IPS DF 4.7 (cell line): ENCODE data around the gene CDCA8.

ENCODE experiments used
- DNase-seq: peaks from one replicate; pipeline ENCODE4 v3.0.0-alpha.2; 2013; ENCODE audit warnings: low spot score; ENCODE audit errors: extremely low read depth

CDCA8 gene

DNA sequence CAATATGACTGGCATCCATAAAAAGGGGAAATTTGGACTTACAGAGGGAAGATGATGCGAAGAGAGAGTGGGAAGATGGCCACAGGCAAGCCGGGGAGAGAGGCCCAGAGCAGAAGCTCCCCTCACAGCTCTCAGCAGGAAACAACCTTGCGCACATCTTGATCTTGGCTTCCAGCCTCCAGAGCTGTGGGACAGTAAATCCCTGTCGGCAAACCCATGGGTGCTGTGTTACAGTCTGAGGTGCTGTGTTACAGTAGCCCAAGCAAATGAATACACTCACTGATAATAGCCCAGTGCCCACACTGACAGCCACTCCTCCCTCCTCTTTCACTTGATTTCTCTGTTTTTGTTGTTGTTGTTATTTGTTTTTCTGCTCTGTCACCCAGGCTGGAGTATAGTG, 22.4 kb downstream of the CDCA8 start:
- DNase-seq = no peak

DNA sequence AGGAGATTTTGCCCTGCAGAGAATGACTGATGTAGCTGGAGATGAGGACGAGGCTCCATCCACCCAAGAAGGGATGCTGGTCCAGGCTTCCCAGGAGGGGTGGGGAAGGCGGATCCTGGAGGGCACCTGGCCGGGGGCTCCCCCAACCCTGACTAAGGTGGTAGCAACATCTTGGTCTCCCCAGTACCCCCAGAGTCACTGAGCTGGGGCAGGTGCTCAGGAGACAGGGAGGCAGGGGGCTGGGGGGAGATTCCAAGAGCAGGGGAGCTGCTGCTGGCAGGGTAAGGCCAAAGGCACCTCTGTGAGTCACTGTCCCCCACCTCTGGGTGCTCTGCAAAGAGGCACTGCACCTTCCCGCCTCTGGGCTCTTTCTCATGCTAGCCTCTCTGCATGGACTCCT, 24.0 kb downstream of the CDCA8 start:
- DNase-seq = no peak

DNA sequence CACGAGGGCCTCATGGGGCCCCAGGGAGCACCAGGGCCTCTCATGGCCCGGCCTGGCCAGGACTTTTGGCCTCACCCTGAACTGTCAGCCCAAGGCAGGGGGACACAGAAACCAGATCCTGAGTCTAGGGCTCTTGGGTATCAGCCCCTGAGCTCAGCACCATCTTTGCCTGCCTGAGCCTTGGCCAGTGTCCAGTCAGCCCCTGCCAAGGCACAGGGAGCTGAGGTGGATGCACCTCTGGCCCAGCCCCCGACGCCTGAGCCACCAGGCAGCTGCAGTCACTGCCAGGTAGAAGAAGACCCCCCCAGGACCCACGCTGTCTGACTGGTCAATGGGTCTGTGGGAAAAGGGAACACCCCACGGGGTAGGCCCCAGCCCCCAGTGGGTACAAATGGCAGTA, 25.3 kb downstream of the CDCA8 start:
- no peak for DNase-seq

DNA sequence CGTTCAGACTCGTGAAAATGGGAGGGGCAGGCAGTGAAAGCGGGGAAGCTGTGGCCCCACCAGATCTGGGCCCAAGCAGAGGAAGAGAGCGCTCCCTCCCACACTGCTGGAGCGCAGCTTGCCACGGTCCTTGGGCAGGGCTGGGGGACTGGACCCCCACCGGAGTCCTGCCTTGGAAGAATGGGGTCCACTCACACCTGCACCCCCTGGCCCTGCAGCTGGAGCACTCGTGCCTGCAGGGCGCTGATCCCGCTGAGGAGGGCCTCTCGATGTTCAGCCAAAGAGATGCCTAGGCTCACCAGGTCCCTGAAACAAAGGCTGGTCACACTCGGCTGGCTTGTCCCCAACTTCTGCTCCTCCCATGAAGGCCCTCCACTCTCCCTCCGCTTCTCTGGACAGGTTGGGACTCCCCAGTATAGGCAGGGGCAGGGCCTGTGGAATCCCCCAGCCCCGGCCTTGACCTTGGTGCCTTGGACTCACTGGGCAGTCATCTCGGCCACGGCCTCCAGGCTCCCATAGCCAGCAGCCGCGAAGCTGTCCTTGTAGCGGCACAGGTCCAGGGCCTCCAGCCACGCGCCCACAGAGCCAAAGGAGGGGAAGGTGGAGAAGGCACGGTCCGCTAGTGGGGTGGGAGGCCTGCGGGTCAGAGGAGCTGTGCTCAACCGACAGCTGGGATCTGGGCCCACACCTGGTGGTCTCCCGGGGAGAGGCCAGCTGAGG, 26.0 kb downstream of the CDCA8 start:
- no peak for DNase-seq

DNA sequence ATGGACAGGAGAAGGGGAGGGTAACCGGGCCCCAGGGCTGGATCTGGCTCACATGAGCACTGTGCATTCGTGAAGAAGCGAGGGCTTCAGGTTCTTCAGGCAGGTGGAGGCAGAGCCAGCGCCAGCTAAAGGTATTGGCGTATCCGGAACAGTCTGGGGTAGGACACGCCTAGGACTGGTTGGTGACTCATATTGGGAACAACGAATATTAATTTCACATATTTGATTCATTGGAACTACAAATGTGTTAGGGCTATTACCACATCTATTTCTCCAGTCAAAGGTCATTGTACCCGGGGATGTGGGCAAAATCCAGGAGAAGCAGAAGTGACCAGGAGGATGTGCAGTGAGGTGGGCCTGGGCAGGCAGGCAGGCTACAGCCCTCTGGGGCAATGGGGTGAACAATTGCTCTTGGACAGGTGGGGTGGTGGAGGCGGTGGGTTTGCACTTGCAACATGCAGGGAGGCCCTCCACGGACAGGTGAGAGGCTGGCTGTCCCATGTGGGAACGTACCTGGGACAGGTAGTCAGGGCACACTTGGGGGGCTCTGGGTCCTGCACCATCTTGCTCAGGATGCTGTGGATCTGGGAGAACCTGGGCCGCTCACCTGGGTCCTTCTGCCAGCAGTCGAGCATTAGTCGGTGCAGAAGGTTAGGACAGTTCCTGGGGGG, 26.7 kb downstream of the CDCA8 start:
- no peak for DNase-seq

DNA sequence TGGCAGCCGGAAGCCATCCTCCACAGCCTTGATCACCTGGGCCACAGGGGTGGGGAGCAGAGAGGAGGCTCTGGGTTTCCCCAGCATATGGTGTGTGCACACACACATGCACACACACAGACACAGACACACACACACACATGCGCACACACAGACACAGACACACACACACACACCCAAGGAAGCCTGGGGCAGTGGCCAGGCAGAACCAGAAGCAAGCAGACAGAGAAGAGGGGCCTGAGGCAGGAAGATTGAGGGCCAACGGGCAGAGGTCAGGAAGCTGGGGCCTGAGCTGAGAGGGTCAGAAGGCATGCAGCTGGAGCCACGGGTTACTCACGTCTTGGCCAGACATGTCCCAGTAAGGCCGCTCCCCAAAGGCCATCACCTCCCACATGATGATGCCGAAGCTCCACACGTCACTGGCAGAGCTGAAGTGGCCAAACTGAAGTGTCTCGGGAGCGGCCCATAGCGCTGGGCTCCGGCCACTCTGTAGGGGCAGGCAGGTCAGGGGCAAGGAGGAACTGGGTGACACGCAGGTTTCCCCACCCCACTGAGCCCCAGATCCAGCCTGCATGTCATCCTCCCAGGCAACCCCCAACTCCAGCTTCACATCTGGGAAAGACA, 27.4 kb downstream of the CDCA8 start:
- no peak for DNase-seq

DNA sequence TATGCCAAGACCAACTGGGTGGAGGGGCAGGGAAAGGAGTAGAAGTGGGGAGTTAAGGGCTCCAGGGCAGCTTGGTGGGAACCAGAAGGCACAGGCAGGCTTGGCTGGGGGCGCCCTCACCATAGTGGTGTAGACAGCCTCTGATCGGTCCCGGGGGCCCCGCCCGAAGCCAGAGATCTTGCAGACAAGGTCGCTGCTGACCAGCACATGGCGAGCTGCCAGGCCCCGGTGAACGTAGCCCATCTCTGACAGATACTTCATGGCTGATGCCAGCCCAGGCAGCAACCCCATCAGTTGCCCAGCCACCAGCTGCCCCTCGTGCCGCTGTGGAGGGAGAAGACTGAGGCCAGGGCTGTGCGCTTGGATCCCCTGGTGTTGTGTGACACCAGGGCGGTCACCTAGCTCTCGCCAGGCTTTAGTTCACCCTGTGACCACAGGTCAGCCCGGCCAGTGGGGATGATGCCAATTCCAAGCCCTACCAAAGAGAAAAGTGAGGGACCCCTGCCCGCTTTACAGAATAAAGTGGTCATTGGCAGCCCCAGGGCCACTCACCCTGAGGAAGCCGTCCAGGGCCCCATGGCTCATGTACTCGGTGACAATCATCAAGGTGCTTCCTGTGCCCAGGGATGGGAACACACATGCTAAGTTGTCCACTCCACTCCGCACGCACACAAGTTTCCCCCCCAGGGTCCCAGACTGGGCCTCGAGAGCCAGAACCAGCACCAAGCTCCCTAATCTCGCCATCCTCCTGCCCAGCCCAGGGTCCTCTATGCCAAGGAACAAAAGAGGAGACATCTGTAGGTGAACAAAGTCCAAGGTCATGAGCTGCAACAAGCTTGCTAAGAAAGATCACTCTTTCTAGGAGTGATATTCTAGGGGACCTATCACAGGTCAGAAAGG, 28.2 kb downstream of the CDCA8 start:
- no peak for DNase-seq

DNA sequence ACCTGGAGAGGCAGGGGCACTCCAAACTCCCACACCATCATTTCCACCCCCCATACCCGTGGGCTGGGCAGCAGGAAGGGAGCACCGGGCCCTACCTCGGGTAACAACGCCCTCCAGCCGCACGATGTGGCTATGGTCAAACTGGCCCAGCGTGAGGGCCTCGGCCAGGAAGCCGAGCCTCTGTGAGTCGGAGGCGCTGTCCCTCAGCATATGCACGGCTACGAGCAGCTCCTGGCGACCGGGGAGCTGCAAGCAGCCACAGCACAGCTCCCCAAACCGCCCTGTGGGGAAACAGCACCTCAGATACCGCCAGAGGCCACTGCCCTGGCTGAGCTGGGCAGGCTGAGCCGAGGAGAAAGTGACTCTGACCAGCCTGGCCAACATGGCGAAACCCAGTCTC, 29.2 kb downstream of the CDCA8 start:
- no peak for DNase-seq

DNA sequence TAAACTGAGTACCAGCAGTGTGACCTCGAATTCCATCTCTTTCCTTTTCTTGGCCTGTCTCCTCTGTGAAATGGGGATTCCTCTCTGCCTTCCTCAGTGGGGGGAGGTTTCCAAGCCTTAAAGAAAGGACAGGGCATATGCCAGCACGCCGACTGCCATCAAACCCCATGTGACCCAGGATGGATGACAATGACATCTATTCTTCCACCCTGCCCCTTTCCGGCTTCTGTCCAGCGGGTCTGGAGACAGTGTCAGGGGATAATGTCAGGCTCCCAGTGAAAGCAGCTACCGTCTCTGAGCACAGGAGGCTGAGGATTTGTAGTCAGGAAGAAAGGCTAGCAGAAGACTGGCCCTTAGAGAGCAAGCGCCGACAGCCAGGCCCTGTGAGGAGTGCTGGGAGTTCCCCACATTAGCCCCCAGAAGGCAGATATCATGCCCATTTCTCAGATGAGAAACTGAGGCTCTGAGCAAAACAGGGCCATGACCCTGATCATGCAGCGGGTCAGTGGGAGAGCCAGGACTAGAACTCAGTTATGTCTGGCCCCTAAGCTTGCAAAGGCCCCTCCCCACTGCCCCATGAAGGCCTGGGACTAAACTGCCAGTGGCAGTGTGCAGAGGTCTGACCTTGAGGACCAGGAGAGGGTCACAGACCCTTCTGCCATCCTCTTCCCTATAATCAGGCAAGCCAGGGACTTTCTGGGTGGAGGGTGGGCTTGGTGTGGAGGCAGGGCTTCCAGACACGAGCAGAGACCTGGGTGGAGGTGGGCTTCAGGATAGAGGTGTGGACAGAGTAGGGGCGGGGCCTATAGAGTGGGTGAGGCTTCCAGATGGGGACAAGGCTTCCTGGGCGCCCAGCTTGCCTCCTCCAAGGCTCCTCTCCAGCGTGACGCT, 30.1 kb downstream of the CDCA8 start:
- no peak for DNase-seq

DNA sequence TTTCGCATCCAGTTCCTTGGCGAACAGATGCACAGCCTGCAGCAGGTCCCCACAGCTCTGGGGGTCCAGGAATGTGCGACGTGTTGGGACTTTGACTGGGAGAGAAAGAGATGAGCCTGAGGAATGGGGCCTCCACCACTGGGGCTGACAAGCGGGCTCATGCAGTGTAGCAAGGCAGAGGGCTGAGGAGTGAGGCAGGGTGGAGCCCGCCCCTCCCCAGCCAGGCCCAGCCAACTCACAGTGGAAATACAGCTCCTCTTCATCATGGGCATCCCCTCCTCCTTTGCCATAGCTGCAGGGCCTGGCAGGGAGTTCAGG, 30.7 kb downstream of the CDCA8 start:
- no peak for DNase-seq

DNA sequence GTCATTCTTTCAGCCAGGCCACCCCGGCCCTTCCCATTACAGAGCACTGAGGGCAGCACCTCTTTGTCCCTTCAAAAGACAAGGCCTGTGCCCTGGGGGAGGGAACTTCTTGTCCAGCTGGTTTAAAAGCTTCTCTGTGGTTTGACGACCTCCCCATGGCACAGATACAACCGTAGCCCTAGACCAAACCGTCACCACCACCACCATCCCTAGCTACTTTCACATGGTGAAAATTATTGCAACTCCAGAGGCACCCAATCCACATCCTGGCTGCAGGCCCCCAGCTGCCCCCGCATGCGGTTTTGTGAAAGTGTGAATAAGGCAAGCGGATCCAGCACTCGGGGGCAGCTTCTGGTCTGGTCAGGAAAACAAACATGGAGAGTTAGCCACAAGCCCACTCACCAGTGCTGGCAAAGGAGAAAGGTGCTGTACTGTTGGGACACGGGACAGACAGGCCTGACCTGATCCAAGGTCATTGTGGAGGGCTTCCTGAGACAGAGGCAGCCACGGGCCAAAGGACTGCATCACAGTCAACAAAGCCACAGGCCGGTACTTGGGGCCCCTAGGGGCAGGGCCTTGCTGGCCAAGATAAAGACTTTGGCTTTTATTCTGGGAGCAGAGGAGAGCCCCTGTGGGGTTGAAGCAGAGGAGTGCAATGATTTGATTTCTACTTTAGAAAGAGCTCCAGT, 31.2 kb downstream of the CDCA8 start:
- DNase-seq = no peak

DNA sequence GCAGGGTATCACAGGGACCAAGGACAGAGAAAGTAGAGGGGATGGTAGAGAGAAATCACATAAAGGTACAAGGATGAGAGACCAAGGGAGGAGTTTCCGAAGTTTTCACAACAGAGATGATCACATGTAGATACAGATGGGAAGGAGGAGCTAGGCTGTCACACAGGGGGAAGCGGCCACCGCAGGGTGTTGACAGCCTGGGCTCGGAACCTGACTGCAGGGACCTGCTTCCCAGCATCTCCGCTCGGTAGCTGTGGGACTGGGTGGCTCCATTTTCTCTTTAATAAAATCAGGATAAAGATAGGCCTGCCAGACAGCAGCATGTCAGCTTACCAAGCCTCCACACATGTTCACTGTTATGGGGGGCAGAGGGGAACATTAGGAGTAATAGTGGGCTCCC, 32.3 kb downstream of the CDCA8 start:
- no peak for DNase-seq

DNA sequence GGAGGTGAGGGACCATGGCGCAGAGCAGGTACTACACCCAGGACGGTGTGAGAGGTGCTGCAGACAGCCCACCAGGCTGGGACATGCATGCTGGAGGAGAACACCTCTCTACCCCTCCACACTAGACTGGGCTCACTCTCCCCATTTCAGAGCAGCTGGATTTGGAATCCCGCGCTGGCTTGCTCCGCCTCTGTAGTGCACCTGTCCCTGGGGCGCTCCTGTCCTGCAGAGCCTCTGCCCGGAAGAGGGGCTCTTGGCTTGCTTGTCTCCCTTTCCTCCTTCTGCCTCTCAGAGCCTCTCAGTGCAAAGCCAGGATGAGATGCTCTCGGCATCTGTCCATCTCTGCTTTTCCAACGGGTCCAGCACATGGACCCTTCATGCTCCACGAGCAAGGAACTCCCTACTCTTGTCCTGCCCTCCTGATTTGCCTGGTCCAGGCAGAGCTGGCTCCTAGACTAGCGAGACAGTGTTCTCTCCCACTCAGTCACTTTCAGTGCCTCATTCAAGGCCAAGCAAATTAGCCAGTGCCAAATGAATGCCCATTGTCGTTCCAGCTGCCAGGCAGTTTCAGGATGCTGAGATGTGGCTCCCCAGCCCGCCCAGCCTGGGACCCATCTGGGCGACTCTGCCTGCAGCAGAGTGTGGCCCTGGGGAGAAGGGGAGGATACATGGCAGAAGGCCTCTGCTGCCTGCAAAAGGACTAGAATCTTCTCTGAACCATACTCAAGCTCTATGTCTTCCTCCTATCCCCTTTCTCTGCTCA, 33.7 kb downstream of the CDCA8 start:
- DNase-seq = no peak

DNA sequence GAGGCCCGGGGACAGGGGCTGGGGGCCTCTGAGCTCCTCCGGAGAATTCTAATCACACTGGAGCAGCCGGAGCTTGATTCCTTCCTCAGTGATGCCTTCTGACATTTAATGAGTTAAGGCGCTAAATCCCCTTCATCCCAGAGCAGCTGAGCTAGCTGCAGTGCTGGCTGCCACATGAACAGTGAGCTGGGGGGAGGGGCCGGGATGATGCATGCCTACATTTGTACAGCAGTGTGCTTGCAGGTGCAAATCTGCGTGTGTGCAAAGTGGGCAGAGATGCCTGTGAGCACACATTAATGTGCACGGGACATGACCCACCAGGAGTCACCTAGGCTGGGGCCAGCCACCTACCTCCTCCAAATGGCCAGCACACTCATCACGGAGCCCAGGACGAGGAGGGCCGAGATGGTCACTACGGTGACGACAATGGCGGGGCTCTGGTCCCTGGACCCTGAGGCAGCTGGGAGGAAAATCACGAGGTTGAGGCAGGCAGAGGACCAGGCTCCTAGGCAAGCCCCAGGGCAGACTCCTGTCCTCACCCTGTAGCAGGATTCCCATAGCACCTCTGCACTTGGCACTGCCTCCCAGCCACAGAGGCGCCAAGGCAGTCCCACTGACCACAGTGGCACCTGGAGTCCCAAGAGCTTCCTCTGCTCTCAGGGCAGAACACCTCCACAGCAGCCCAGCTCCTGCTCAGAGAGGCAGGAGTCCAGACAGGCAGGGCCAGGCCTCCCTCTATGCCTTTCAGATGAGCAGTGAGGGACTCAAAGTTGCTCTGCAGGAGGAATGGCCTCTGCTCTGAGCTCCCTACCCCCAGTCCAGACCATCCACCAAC, 34.7 kb downstream of the CDCA8 start:
- DNase-seq = no peak

DNA sequence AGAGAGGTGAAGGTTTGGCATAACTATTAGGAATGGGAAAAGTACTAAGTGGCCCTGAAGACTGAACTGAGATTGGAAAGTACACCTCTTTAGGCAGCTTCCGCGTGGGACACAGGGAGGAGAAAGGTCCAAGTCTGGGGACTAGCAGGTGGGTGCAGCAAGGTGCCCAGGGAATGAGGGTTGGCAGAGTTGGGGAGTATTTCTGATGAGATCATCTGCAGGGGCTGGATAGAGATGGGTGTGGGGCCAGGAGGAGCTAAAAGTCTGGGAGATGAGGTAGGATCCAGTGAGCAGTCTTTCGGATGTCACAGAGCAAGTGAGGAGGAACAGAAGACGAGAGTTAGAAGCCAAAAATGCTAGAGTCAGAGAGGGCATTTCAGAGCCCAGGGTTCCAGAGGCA, 36.1 kb downstream of the CDCA8 start:
- DNase-seq = no peak

DNA sequence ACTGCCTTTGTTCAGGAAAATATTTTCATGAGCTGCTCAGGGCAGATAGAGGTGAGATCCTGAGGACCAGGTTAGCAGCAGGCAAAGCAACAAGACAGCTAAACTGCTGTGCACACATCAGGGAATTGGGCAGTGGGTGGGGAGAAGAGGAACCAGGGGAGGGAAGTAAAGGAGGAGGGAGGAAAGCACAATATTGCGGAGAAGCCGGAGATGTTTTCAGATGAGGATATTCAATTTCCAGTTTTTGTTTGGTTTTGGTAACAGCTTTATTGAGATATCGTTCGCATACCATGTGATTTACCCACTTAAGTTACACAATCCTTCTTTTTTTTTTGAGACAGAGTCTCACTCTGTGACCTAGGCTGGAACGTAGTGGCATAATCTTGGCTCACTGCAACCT, 38.1 kb downstream of the CDCA8 start:
- no peak for DNase-seq

DNA sequence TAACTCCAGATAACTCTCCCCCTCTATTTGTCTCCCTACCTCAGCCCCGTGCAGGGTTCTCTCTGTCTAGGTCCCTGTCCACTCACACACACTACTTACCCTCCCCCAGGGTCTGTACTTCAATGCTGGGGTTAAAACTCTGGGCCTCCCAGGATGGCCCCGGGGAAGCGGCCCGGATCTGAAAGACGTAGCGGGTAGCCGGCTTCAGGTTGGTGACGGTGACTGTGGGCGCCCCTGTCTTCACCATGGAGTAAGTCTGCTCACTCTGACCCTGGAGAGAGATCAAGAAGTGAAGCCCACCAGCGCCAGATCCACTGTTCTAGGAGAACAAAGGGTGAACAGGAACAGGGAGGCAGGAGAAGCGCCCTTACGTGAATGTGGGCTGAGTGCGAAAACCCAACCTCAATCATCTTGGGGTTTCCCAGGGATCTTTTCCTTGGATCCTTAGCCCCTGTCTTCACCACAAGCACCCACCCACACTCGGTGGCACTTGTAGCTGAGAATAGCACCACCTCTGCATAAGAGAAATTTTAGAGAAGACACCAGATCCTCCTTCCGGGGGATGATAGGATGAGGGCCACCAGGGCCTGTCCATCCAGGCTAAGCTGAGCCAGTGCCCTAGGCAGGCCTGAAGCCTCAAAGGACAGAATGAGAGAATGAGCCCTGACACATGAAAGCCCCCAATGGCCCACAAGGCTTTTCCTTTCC, 39.1 kb downstream of the CDCA8 start:
- no peak for DNase-seq

DNA sequence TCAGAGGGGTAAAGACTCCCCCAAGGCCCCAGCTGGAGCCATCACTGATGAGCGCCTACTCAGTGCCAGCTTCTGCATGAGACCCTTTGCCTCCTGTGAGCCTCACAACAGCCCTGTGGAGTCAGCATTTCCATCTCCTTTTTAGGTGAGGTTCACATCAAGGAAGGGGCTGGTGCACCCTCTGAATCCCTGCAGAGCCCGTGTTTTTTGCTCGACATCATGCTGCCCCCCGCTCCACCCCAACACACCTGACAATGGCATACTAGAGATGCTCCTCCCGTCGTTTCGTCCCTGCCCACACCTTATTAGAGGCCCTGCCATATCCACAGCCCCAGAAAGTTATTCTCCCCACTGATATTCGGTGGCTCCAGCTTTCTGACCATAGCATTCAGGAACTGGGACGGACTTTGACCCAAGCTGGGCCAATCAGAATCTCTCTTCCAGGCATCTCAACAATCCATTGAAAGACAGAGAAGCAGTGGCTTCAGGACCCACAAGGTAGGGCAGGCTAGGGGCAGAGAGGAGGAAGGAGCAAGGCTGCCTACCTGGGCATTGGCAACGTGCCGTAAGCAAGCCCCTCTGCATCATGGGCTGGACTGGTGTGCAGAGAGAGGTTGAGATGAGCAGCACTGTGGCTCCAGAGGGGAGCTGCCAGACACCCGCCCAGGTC, 39.9 kb downstream of the CDCA8 start:
- DNase-seq = no peak
